Measurements from ENCODE around the gene UBL5. TPM values are rescaled to one million over a fixed set of nuclear protein-coding genes. Genes with fewer than 3 reads are reported as not detected.

Gene UBL5
- total RNA-seq, 1 experiment from 2014 or later, result 250 TPM

GRCh38 chr19:9857076-9857721 lies 29.5 kb downstream of the UBL5 start:
- Histone ChIP-seq H3K4me1 (no peaks in the 10 kb centered on the region), H3K4me3 (no peak overlapping the region), H3K27me3 (no peaks in the 10 kb centered on the region), H3K36me3 (no peaks in the 10 kb centered on the region), H3K27ac (no peak overlapping the region), H3K9me3 (replicated peaks) (no peaks in the 10 kb centered on the region)
- DNase-seq, result no peak

DNA sequence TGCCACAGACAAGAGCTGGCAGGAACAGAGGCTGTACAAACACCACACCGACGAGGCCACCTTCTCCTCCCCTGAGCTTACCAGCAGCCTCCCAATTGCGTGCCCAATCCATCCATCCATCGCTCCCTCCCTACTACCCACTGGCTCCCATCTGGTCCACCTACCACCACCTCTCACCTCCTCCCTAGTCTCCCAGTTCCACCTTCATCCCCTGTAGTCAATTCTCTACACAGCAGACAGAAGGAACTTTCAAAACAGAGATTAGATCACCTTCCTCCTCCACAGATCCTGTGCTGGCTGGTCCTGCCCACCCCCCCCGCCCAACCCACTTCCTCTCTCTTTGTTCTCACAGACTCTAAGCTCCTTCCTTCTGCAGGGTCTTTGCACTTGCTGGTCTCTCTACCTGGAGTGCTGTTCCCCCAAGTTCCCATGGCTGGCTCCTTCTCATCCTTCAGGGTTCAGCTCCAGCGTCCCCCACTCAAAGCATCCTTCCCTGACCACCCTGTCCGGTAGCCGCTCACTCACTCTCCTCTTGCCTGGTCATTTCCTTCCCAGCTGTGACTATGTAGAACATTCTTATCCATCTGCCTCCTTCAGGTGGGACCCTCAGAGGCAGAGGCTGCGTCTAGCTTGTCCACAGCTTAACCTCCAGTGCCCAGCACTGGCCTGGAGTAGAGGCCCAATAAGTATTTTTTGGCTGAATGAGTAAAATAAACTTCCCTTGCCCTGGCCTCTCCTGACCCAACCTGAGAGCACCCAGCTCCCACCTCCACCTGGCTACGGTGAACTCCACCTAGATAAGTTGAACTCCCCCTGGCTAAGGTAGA lies 30.4 kb downstream of the UBL5 start:
- no peak for DNase-seq
- H3K27ac ChIP-seq, result no peak overlapping the region
- no peaks in the 10 kb centered on the region for H3K27me3 ChIP-seq
- H3K4me3 ChIP-seq, result no peak overlapping the region
- H3K9me3 ChIP-seq (replicated peaks), result no peaks in the 10 kb centered on the region
- H3K36me3 ChIP-seq, result no peaks in the 10 kb centered on the region
- no peaks in the 10 kb centered on the region for H3K4me1 ChIP-seq

DNA sequence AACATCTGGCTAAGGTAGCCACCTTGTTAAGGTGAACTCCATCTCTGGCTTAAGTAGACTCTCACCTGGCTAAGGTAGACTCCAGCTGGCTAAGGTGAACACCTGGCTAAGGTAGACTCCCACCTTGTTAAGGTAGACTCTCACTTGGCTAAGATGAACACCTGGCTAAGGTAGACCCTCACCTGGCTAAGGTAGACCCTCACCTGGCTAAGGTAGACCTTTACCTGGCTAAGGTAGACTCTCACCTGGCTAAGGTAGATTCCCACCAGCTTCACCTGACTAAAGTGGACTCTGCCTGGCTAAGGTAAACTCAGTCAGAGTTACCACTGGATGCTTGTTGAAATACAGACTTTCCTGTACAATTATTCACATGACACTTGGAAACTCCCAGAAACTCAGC lies 31.0 kb downstream of the UBL5 start:
- DNase-seq, result no peak
- H3K36me3 ChIP-seq, result no peaks in the 10 kb centered on the region
- H3K27me3 ChIP-seq, result no peaks in the 10 kb centered on the region
- H3K9me3 ChIP-seq (replicated peaks), result no peaks in the 10 kb centered on the region
- H3K4me1 ChIP-seq, result no peaks in the 10 kb centered on the region
- no peak overlapping the region for H3K4me3 ChIP-seq
- no peak overlapping the region for H3K27ac ChIP-seq

DNA sequence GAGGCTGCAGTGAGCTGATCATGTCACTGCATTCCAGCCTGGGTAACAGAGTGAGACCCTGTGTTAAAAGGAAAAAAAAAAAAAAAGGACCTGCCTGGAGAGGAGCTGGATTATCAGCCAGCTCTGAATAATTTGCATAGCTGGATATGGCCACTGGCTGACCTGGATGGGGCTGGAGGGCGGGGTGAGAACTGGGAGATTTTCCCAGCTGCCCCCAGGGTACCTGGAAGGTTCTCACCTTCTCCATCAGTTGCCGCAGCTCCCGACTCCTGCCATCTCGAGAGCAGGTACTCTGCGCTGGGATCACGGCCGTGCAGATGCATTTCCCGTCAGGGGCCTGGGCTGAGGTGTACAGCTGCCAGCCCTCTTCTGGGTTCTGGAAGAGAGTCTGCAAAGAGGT lies 32.7 kb downstream of the UBL5 start:
- H3K27me3 ChIP-seq, result no peaks in the 10 kb centered on the region
- no peaks in the 10 kb centered on the region for H3K9me3 ChIP-seq (replicated peaks)
- no peaks in the 10 kb centered on the region for H3K4me1 ChIP-seq
- H3K36me3 ChIP-seq, result no peaks in the 10 kb centered on the region
- DNase-seq, result no peak
- H3K4me3 ChIP-seq, result no peak overlapping the region
- no peak overlapping the region for H3K27ac ChIP-seq

- Histone ChIP-seq H3K27ac (no peak overlapping the region), H3K9me3 (replicated peaks) (no peaks in the 10 kb centered on the region)
Observed at GRCh38 chr19:9861503-9861902, 33.8 kb downstream of the UBL5 start.

GRCh38 chr19:9862938-9863337 lies 35.2 kb downstream of the UBL5 start:
- H3K4me3 ChIP-seq, result no peak overlapping the region
- DNase-seq, result no peak
- no peaks in the 10 kb centered on the region for H3K9me3 ChIP-seq (replicated peaks)
- H3K27ac ChIP-seq, result no peak overlapping the region
- no peaks in the 10 kb centered on the region for H3K27me3 ChIP-seq
- no peaks in the 10 kb centered on the region for H3K4me1 ChIP-seq
- H3K36me3 ChIP-seq, result no peaks in the 10 kb centered on the region

More at GRCh38 chr19:9861503-9861902, 33.8 kb downstream of the UBL5 start:
- Histone ChIP-seq H3K36me3 (no peaks in the 10 kb centered on the region), H3K4me1 (no peaks in the 10 kb centered on the region), H3K27me3 (no peaks in the 10 kb centered on the region), H3K4me3 (no peak overlapping the region)
- no peak for DNase-seq

- Histone ChIP-seq H3K27me3 (no peaks in the 10 kb centered on the region), H3K4me1 (no peaks in the 10 kb centered on the region), H3K36me3 (no peaks in the 10 kb centered on the region), H3K27ac (no peak overlapping the region), H3K4me3 (no peak overlapping the region), H3K9me3 (replicated peaks) (no peaks in the 10 kb centered on the region)
- no peak for DNase-seq
Observed at GRCh38 chr19:9863759-9864158, 36.0 kb downstream of the UBL5 start.

DNA sequence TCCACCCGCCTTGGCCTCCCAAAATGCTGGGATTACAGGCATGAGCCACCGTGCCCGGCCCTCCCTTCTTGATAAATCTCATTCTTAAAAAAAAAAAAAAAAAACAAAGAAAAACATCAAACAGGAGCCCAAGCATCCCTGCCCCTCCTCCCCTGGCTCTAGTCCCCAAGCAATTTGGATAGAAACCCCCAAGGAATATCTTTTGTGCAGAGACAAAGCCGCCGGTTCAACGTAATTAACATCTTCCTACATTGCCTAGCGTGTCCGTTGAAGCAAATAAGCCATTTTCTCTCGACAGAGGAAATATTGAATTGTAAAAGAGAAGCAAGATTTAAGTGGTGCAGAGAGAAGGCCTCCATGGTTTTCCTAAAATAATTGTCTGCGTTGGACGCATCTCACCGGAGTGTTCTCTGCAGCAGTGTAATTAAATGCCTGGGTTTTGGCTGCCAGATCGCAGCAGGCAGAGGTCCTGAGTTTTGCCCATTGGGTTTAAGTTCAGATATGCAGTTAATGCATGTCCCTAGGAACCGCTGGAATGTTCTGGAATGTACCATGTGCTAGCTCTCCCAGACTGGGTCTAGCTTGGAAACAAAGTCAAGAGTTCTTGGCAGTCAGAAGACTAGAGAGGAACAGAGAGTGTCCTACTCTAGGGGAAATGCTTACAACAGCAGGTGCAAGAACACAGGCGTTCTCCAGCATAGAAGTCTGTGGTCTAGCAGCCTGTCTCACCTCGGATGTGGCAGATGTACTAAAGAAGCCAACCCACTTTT lies 38.2 kb downstream of the UBL5 start:
- no peak overlapping the region for H3K27ac ChIP-seq
- no peaks in the 10 kb centered on the region for H3K4me1 ChIP-seq
- no peak for DNase-seq
- H3K9me3 ChIP-seq (replicated peaks), result no peaks in the 10 kb centered on the region
- H3K27me3 ChIP-seq, result no peaks in the 10 kb centered on the region
- no peak overlapping the region for H3K4me3 ChIP-seq
- no peaks in the 10 kb centered on the region for H3K36me3 ChIP-seq

DNA sequence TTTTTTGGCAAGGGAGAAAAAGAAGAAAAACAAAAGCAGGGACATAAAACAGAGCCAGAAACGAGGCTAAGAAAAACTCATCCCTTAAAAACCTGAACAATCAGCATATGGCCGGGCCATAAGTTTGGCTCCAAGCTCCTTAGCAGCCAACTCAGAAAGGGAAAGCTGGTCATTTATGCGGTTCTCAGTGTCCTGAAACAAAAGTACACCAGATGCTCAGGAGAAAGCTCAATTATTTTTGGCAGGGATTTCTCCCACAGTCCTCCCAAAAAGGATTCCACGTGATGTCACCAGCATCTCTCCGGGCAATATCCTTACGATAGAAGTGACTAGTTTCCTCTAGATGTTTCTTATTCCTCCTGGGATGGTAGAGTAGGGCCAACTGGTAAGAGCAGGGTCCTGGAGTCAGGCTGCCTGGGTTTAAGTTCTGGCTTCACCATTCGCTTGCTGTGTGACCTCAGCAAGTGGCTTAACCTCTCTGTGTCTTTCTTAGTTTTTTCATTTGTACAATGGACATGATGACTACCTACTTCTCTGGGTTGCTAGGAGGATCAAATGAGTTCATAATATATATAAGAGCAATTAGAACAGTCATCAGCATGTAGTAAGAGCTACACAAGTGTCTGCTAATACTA lies 41.4 kb downstream of the UBL5 start:
- Histone ChIP-seq H3K9me3 (replicated peaks) (no peaks in the 10 kb centered on the region), H3K4me3 (no peak overlapping the region), H3K36me3 (no peaks in the 10 kb centered on the region), H3K4me1 (no peaks in the 10 kb centered on the region), H3K27me3 (no peaks in the 10 kb centered on the region), H3K27ac (no peak overlapping the region)
- DNase-seq, result no peak

GRCh38 chr19:9871626-9872338 lies 44.1 kb downstream of the UBL5 start:
- H3K27ac ChIP-seq, result no peak overlapping the region
- no peak overlapping the region for H3K4me3 ChIP-seq
- H3K4me1 ChIP-seq, result no peaks in the 10 kb centered on the region
- no peaks in the 10 kb centered on the region for H3K36me3 ChIP-seq
- H3K27me3 ChIP-seq, result no peaks in the 10 kb centered on the region; the same call in 1 of the 2 replicates
- no peaks in the 10 kb centered on the region for H3K9me3 ChIP-seq (replicated peaks)
- DNase-seq, result no peak

DNA sequence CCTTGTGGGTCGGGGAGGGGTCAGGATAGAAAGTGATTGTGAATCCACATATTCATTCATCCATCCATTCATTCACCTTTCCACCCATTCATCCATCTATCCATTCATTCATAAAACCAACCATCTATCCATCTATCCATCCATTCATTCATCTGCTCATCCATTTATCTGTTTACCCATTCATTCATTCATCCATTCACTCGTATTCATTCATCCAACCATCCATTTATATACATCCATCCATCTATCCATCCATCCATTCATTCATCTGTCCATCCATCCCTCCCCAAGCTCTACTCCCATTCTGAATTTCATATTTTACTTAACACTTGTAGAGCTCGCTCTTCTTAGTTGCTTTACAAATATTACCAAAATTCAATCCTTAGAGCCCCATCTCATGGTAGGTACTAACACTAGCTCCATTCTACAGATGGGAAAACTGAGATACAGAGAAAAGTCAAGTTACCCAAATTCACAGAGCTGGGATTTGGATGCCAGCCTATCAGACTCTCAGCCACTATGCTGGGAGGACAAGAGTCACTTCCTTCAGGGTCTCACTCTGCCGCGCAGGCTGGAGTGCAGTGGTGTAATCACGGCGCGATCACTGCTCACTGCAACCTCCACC lies 45.0 kb downstream of the UBL5 start:
- no peak for DNase-seq
- H3K36me3 ChIP-seq, result no peaks in the 10 kb centered on the region

GRCh38 chr19:9875031-9875627 lies 47.4 kb downstream of the UBL5 start:
- Histone ChIP-seq H3K27me3 (no peaks in the 10 kb centered on the region; the same call in 1 of the 2 replicates), H3K27ac (no peak overlapping the region), H3K9me3 (replicated peaks) (no peaks in the 10 kb centered on the region), H3K36me3 (no peaks in the 10 kb centered on the region), H3K4me3 (no peak overlapping the region), H3K4me1 (no peaks in the 10 kb centered on the region)
- no peak for DNase-seq

More for the DNA sequence above, 45.0 kb downstream of the UBL5 start:
- Histone ChIP-seq H3K4me1 (no peaks in the 10 kb centered on the region), H3K9me3 (replicated peaks) (no peaks in the 10 kb centered on the region), H3K27me3 (no peaks in the 10 kb centered on the region; the same call in 1 of the 2 replicates), H3K27ac (no peak overlapping the region), H3K4me3 (no peak overlapping the region)

- Histone ChIP-seq H3K4me1 (no peaks in the 10 kb centered on the region), H3K27ac (no peak overlapping the region), H3K36me3 (no peaks in the 10 kb centered on the region), H3K9me3 (replicated peaks) (no peaks in the 10 kb centered on the region), H3K27me3 (no peaks in the 10 kb centered on the region; the same call in 1 of the 2 replicates), H3K4me3 (no peak overlapping the region)
- no peak for DNase-seq
Observed at GRCh38 chr19:9875796-9876195, 48.1 kb downstream of the UBL5 start.

Measured in SJCRH30 (cell line).